Activated CD8-positive, alpha-beta memory T cell treated with anti-CD3 and anti-CD28 coated beads, Interleukin-2, amount 50 U/mL, for 4 hours (primary cell): Measurements from ENCODE around the gene ZFP36.

Source experiments
- DNase-seq: peaks from one replicate; pipeline ENCODE4 v3.0.0-alpha.2; 2020

The ZFP36 gene

GRCh38 chr19:39423258-39424086 is 16.8 kb downstream of the ZFP36 start:
- no peak for DNase-seq

DNA sequence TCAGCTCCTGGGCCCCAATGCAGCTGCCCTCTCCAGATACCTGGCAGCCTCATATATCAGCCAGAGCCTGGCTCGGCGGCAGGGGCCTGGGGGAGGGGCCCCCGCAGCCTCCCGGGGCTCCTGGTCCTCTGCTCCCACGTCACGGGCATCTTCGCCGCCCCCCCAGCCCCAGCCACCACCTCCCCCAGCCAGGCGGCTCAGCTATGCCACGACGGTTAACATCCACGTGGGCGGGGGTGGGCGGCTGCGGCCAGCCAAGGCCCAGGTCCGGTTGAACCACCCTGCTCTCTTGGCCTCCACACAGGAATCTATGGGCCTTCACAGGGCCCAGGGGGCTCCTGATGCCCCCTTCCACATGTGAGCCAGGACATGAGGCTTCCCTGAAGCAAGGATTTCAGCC is 18.3 kb downstream of the ZFP36 start:
- DNase-seq, result no peak

- no peak for DNase-seq
Observed at GRCh38 chr19:39425744-39426143, 19.1 kb downstream of the ZFP36 start.

- no peak for DNase-seq
Observed at GRCh38 chr19:39426170-39426569, 19.5 kb downstream of the ZFP36 start.

- no peak for DNase-seq
Observed at GRCh38 chr19:39427707-39428106, 21.1 kb downstream of the ZFP36 start.

DNA sequence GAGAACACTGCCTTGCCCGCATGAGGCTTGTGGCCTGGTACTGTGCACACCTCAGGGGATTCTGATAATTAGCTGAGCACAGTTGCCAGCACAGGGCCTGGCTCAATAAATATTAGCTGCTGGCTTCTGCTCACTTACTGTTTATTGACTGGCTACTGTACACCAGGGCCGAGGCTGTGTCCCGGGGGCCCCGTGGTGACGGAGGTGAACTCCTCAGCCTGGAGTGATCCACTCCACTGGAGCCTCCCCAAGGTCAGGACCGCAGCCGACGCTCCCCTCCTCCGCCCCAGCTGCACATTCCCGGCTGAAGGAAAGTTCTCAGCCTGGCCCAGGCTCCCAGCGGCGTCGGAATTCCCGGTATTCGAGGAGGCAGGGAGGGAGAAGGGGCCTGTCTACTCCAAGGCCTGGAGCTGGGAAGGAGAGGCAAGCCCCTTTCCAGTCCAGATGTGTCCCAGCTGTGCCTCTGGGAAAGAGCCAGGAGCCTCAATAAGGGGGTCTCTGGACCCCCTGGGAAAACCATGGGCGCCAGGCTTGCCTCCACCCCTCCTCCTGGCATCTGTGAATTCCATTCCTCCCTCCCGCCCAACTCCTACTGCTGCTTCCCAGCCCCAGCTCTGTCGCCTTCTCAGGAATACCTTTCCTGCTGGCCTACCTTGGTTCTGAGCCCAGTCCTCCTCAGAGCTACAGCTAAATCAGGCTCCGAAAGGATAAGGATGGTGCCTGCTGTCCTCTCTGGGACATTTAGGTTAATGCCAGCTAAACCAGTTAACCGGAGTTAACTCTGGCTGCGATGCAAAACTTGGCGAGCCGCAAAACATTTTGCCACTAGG is 21.9 kb downstream of the ZFP36 start:
- no peak for DNase-seq

- peak; percentile 49 for DNase-seq
Observed at GRCh38 chr19:39430675-39431593, 24.3 kb downstream of the ZFP36 start.

GRCh38 chr19:39432677-39433025 is 26.0 kb downstream of the ZFP36 start:
- no peak for DNase-seq

- no peak for DNase-seq
Observed at GRCh38 chr19:39433480-39434079, 26.9 kb downstream of the ZFP36 start.

GRCh38 chr19:39434123-39435076 is 27.8 kb downstream of the ZFP36 start:
- DNase-seq, result no peak

- DNase-seq, result peak; percentile 99
Observed at GRCh38 chr19:39435499-39436349, 29.1 kb downstream of the ZFP36 start, which contains the start of gene RPS16. RPS16 (minus strand) TSS chr19:39435949; CDS start chr19:39435895, 54 bp downstream.

DNA sequence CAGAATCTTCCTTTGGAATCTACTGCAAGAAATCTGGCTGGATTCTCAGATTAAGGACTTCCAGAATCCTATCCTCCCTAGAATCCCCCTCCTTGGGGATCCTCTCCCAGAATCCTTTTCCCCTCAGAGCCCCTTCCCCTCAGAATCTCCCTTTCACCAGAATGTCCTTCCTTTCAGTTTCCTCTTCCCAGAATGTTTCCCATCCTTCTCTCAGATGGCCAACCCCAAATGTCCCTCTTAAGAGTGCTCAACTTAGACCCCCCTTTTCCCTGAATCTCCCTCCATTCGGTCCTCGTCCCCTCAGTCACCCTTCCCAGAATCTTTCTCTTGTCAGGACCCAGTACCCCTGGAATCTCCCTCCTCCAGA is 29.7 kb downstream of the ZFP36 start:
- no peak for DNase-seq

DNA sequence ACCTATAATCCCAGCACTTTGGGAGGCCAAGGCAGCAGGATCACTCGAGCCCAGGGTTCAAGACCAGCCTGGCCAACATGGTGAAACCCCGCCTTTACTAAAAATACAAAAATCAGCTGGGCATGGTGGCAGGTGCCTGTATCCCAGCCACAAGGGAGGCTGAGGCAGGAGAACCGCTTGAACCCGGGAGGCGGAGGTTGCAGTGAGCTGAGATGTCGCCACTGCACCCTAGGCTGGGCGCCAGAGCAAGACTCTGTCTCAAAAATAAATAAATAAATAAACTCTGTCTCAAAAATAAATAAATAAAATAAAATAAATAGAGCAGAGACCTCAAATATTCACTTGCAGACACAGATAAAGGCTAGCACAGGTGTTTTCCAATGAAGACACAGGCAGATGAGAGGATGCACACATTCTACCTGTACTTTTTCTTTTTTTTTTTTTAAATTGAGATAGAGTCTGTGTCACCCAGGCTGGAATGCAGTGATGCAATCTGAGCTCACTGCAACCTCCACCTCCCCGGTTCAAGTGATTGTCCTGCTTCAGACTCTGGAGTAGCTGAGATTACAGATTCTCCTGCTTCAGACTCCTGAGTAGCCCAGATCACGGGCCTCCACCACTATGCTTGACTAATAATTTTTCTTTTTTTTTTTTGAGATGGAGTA is 31.8 kb downstream of the ZFP36 start:
- no peak for DNase-seq

DNA sequence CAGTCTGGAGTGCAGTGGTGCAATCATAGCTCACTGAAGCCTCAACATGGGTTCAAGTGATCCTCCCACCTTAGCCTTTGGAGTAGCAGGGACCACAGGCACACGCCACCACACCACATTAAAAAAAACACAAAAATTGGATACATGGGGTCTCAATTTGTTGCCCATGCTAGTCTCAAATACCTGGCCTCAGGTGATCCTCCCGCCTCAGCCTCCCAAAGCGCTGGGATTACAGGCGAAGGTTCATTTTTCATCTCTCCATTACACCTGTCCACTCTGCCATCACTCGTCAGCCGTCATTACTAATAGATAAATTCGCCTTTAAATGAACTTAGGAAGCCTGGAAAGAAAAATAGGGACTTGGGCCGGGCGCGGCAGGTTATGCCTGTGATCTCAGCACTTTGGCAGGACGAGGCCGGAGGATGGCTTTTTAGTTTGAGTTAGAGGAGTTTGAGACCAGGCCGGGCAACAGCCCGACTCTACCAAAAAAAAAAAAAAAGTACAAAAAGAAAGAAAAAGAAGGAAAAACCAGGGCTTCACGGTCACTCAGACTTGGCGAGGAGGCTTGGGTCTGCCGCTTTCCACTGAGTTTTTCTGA is 38.0 kb downstream of the ZFP36 start:
- no peak for DNase-seq

GRCh38 chr19:39445196-39446111 is 38.8 kb downstream of the ZFP36 start, which contains the start of gene SUPT5H:
SUPT5H (plus strand) TSS chr19:39445582; CDS start chr19:39445891, 309 bp downstream.
- peak; percentile 96 for DNase-seq

- no peak for DNase-seq
Observed at GRCh38 chr19:39446365-39447084, 39.9 kb downstream of the ZFP36 start.

GRCh38 chr19:39448271-39448670 is 41.6 kb downstream of the ZFP36 start:
- DNase-seq, result no peak
